ENCODE data around the gene N4BP2L1.

Gene N4BP2L1

GRCh38 chr13:32427852-32428580 lies at the start of gene N4BP2L1:
N4BP2L1 (minus strand) TSS chr13:32428130; CDS start chr13:32428082, 48 bp downstream.
- DNase-seq (ENCODE audit: low spot score): peak; percentile 72

GRCh38 chr13:32476892-32477291 lies 49.0 kb upstream of the N4BP2L1 start:
- no peak for DNase-seq (ENCODE audit: low spot score)

- no peak for DNase-seq (ENCODE audit: low spot score)
These were observed 48.2 kb upstream of the N4BP2L1 start for GRCh38 chr13:32476021-32476731.

GRCh38 chr13:32474999-32475792 lies 47.3 kb upstream of the N4BP2L1 start:
- DNase-seq (ENCODE audit: low spot score): no peak

- DNase-seq (ENCODE audit: low spot score): no peak
These were observed 45.7 kb upstream of the N4BP2L1 start for GRCh38 chr13:32473650-32474049.

- no peak for DNase-seq (ENCODE audit: low spot score)
These were observed 44.3 kb upstream of the N4BP2L1 start for GRCh38 chr13:32472194-32472621.

- DNase-seq (ENCODE audit: low spot score): no peak
These were observed 43.4 kb upstream of the N4BP2L1 start for GRCh38 chr13:32471187-32471922.

GRCh38 chr13:32468502-32469142 lies 40.7 kb upstream of the N4BP2L1 start:
- no peak for DNase-seq (ENCODE audit: low spot score)

- DNase-seq (ENCODE audit: low spot score): no peak
These were observed 28.7 kb upstream of the N4BP2L1 start for GRCh38 chr13:32456591-32456990.

GRCh38 chr13:32455594-32455903 lies 27.6 kb upstream of the N4BP2L1 start:
- DNase-seq (ENCODE audit: low spot score): no peak

- DNase-seq (ENCODE audit: low spot score): no peak
These were observed 27.1 kb upstream of the N4BP2L1 start for GRCh38 chr13:32454886-32455593.

- no peak for DNase-seq (ENCODE audit: low spot score)
These were observed 26.1 kb upstream of the N4BP2L1 start for GRCh38 chr13:32453981-32454380.

- no peak for DNase-seq (ENCODE audit: low spot score)
These were observed 21.0 kb upstream of the N4BP2L1 start for GRCh38 chr13:32448972-32449371.

GRCh38 chr13:32447894-32448623 lies 20.1 kb upstream of the N4BP2L1 start:
- no peak for DNase-seq (ENCODE audit: low spot score)

- no peak for DNase-seq (ENCODE audit: low spot score)
These were observed 19.0 kb upstream of the N4BP2L1 start for GRCh38 chr13:32446773-32447465.

GRCh38 chr13:32446220-32446619 lies 18.3 kb upstream of the N4BP2L1 start:
- DNase-seq (ENCODE audit: low spot score): peak; percentile 36

- no peak for DNase-seq (ENCODE audit: low spot score)
These were observed 17.5 kb upstream of the N4BP2L1 start for GRCh38 chr13:32445461-32445860.

- peak; percentile 40 for DNase-seq (ENCODE audit: low spot score)
These were observed 15.2 kb upstream of the N4BP2L1 start for GRCh38 chr13:32443111-32443510.

- DNase-seq (ENCODE audit: low spot score): no peak
These were observed 10.9 kb upstream of the N4BP2L1 start for GRCh38 chr13:32438871-32439270.

GRCh38 chr13:32432856-32433255 lies 4.9 kb upstream of the N4BP2L1 start:
- no peak for DNase-seq (ENCODE audit: low spot score)

Measured in HuH-7 (cell line).